GM21423 (cell line): ENCODE results near the gene CENPH.
"Not testable (repeated sequence)": the region's sequence is repeated elsewhere in the genome, so short reads cannot be mapped to it uniquely, and the experiment has no call there.

Experiments
- ATAC-seq: cut with Tn5 transposase; IDR thresholded peaks from one replicate; pipeline ENCODE4 v1.9.1; 2021; ENCODE audit warnings: mild to moderate bottlenecking, moderate library complexity; ENCODE audit not compliant: unreplicated experiment

Gene CENPH

DNA sequence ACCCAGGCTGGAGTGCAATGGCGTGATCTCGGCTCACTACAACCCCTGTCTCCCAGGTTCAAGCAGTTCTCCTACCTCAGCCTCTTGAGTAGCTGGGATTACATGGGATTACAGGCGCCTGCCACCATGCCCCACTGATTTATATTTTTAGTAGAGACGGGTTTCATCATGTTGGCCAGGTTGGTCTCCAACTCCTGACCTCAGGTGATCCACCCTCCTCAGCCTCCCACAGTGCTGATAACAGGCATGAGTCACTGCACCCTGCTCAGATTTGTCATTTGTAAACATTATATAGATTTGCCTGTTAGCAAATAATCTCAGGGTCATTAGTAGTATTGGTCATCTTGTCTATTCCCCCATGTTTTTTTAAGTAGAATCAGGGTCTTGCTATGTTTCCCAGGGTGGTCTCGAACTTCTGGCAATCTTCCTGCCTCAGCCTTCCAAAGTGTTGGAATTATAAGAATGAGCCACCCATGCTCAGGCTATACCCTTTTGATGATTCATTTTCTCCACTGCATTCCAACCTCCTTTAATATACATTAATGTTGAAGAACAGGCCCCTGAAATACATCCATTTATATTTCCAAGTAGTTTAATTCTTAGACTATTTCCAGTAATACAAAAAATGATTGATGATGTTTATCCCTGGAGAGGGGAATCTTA, 17.3 kb downstream of the CENPH start:
- no peak for ATAC-seq

DNA sequence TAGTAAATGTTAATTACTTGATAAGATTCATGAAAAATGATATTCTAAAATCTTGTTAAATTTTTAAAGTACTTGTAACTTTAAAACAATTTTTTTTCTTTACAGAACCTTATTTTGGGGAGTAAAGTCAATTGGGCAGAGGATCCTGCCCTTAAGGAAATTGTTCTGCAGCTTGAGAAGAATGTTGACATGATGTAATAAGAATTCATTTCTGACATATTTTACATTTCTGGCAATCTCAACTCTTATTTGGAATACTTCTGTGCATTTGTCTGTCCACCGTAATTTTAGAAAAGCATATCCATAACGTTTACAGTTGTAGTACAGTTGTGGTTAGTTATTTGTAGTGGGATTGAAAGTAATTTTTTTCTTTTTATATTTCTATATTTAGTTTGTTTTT, 20.2 kb downstream of the CENPH start:
- ATAC-seq, result no peak

DNA sequence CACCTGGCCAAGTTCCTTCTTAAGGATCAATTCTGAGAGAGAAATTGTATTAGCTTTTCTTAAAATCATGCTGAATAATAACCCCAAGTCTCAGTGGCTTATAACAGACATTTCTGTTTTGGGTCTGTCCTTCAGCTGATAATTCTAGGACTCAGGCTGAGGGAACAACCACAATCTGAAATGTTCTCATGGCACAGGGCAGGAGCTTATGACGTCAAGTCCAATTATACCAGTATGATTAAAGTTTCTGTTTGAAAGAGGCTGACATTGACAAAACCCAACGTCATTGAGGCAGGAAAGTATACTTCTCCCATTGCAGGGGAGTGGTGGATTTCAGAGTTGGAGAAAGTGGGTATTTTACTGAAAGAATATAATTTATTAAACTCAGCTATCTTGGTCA, 21.8 kb downstream of the CENPH start:
- ATAC-seq, result no peak

DNA sequence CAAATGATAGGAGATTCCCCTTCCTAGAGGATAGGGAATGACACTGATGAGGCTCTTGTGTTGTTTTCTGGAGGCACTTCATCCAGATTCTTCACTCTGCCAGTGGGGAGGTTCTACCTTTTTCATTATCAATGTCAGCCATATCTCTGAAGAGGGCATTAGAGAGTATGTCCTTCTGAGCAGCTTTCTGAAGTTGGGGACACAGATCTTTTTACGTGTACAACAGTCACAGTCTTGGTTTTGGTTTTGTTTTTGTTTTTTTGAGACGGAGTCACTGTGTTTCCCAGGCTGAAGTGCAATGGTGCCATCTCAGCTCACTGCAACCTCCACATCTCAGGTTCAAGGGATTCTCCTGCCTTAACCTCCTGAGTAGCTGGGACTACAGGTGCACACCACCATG, 22.6 kb downstream of the CENPH start:
- no peak for ATAC-seq

DNA sequence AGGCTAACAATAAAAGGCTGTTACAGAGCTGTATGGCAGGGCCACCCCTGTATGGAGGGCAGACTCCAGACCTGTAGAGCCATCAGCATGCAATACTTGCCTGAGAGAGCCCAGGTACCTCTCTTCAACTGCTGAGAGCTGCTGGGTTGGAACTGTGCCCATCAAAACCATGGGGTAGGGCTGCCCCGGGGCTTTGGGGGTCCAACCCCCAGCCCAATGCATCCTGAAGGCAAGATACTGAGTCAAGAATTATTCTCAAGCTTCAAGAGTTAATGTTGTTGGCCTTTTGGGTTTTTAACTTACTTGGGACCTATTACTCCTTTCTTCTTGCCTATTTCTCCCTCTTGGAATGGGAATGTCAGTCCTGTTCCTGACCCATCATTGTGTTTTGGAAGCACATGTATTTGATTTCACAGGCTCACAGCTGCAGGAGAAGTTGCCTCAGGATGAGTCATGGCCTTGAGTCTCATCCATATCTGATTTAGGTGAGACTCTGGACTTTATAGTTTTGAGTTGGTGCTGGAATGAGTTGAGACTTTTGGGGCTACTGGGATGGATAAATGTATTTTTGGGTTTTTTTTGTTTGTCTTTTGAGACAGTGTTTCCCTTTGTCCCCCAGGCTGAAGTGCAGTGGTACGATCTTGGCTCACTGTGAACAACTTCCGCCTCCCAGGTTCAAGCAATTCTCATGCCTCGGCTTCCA, 24.3 kb downstream of the CENPH start:
- no peak for ATAC-seq

DNA sequence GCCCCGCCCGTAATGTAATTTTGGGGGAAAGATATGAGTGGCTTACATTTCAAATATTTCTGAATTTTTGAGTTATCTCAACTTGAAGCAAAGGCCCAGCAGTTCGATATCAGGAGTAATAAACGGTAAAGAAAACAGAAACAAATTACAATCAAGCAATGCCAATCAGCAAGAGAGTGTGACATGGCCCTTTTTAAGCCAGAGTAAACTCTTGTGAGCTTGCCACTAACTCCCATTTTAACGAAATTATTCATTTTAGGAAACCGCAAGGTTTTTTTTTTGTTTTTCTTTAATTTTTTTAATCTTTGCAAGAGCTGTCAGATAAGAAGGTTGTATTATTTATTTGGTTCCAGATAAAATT, 27.7 kb downstream of the CENPH start:
- ATAC-seq, result no peak

DNA sequence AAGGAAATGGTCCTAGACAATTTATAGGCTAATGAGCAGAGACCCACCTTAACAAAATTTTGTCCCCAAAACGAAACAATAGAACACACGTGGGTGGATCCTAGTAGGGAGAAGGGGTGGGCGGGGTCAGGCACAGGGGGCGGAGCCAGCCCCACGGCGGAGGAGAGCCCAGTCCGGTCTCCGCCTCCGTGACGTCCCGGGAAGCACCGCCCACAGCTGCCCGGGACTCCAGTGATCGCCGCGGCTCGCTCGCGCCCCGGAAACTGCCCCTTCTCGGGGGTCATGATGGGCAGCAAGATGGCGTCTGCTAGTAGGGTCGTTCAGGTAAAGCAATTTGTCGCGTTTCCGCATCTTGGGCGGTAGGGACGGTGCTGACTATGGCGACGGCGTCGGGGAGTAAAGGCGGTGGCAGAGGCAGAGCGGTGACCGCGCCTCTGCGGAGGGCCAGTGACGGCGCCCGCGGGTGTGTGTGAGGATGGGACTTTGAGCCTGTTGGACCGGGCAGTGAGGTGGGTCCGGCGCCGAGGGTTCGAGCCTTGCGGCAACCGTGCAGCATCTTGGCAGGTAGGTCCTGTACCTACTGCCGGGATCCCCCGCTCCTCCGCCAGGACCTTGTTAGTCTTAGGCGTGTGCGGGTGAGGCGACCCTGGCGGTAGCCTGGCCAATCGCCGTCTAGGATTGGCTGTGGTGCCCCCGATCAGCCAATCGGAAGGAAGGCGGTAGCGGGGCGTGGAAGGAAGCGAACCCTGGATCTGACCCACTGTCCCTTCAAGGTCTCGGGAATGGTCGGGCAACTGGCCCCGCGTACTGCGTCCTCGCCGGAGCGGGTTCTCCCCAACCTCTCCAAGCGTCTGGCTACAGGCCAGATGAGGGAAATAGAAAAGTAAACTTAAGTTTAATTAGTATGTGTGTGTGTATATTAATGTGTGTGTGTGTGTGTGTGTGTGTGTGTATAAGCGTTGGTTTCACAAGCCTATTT, 28.5 kb downstream of the CENPH start:
- peak; percentile 92 for ATAC-seq

DNA sequence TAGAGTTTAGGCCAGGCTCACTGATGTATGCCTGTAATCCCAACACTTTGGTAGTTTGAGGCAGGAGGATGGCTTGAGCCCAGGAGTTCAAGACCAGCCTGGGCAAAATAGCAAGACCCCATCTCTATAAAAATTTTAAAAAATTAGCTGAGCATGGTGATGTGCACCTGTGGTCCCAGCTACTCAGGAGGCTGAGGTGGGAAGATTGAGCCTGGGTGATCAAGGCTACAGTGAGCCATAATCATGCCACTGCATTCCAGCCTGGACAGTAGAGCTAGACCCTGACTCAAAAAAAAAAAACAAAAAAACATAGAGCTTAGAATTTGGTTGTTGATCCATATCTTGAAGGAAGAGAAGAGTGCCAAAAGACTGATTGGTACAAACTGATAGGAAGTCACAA, 30.6 kb downstream of the CENPH start:
- no peak for ATAC-seq

DNA sequence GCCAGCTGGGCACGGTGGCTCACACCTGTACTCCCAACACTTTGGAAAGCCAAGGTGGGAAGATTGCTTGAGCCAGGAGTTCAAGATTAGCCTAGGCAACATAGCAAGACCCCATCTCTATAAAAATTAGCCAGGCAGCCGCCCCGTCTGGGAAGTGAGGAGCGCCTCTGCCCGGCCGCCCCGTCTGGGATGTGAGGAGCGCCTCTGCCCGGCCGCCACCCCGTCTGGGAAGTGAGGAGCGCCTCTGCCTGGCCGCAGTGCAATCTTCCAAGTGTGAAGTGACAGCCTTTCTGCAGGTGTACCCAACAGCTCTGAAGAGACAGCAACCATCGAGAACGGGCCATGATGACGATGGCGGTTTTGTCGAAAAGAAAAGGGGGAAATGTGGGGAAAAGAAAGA, 31.0 kb downstream of the CENPH start:
- ATAC-seq, result not testable (repeated sequence)

DNA sequence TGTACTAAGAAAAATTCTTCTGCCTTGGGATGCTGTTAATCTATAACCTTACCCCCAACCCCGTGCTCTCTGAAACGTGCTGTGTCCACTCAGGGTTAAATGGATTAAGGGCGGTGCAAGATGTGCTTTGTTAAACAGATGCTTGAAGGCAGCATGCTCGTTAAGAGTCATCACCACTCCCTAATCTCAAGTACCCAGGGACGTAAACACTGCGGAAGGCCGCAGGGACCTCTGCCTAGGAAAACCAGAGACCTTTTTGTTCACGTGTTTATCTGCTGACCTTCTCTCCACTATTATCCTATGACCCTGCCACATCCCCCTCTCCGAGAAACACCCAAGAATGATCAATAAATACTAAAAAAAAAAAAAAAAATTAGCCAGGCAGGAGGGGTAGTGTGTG, 31.4 kb downstream of the CENPH start:
- not testable (repeated sequence) for ATAC-seq

DNA sequence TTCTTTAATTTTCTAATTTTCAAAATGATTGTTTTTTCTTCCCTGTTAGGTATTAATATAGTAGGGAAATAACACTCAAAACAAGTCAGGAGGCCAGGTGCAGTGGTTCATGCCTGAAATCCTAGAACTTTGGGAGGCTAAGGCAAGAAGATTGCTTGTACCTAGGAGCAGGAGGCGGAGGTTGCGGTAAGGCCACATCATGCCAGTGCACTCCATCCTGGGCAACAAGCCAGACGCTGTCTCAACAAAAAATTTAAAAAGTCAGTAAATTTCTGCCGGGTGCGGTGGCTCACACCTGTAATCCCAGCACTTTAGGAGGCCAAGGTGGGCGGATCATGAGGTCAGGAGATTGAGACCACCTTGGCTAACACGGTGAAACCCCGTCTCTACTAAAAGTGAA, 35.1 kb downstream of the CENPH start:
- ATAC-seq, result no peak

DNA sequence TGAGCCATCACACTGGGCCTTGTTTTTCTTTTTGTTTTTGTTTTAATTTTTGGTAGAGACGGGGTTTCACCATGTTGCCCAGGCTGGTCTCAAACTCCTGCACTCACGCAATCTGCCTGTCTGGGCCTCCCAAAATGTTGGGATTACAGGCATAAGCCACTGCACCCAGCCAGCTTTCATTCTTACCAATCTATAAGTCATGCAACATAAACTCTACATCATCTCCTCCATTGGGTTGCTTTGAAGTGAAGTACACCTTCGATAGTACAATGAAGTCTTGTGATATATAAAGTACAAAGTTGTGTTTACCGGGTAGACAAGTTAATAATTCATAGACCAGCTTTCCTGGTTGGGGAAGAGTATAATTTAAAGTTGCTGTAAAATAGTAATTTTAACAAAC, 36.5 kb downstream of the CENPH start:
- no peak for ATAC-seq

DNA sequence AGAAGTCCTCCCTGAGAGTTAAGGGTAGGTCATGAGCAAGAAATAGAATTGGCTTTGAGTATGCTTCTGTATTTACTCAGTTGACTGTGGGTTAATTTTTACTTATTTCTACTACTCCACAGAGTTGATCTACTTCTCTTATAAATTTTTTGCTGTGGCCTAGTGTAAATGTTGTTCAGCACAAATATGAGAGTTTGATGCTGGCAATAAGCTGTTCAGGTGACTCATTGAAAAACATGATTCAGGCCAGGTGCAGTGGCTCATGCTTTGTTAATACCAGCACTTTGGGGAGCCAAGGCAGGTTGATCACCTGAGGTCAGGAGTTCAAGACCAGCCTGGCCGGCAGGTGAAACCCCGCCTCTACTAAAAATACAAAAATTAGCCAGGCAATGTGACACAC, 40.8 kb downstream of the CENPH start:
- ATAC-seq, result no peak

DNA sequence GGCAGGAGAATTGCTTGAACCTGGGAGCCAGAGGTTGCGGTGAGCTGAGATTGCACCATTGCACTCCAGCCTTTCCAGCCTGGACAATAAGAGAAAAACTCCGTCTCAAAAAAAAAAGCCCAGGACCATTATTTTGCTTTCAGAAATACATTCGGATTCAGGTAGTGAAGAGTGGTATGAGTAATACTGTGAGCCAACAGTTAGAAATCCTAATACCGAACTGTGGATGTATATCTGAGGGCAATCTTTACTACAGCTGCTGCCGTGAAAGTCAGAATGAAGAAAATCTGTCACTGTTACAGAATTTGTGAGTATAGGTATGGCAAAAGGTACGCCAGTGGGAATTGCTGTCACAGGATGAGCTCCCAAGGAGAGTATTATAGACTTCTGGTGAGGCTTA, 41.9 kb downstream of the CENPH start:
- ATAC-seq, result no peak

DNA sequence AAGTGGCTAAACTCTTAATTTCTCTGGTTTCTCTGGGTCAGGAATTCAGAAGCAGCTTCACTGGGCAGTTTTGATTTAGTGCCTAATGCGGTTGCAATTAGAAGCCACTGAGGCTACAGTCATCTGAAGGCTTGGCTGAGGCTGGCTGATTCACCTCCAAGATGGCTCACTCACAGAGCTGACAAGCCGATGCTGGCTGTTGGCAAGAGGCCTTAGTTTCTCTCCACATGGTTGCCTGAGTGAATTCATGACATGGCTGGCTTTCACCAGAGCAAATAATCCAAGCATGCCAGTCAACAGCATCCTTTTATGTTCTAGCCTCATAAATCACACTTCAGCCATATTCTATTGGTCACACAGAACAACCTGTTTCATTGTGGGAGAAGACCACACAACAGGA, 42.5 kb downstream of the CENPH start:
- no peak for ATAC-seq

DNA sequence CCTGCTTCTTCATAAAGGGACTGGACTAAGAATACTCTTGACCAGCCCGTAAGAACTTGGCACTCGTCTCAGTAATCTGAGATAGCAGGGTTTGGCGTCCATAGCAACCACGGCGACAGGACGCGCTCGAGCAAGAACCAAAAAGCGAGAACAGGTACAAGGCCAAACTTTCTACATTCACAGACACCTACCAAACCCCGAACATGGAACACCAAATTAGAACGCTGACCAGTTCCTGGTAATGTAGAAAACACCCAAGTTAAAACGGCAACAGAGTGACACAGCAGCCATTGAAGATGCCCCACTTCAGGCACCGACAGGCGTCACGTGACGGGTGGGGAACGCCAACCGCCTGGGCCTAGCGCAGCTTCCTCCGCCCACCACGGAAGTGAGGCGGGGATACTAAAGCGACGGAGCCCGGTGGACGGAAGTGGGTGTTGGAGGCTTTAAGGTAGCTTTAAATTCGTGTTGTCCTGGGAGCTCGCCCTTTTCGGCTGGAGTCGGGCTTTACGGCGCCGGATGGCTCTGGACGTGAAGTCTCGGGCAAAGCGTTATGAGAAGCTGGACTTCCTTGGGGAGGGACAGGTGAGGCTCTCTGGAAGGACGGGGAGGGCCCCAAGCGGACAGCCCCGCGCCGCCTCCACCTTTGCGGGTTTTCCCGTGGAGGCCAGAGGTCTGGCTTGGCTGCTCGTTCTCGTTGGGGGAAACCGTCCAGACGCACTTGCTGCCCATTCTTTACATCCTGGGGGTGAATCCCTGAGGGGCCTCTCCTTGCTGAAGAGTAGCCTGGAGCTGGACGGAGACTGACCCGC, 45.3 kb downstream of the CENPH start, which contains the start of gene CDK7:
TSS of gene CDK7 (plus strand) at position 430 of the 812 bp plus-strand sequence. CDS start at position 520, 90 bp downstream.
- peak; percentile 98 for ATAC-seq

DNA sequence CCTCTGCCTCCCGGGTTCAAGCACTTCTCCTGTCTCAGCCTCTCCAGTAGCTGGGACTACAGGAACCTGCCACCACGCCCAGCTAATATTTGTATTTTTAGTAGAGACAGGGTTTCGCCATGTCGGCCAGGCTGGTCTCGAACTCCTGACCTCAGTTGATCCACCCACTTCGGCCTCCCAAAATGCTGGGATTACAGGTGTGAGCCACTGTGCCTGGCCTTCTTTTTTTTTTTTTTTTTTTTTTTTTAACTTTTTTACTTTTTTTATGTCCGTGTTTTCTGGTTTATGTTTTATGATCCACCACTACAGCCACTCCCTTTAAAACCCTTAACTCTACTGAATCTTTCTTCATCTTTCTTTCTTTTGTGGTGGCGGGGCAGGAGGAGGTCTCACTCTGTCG, 47.4 kb downstream of the CENPH start:
- not testable (repeated sequence) for ATAC-seq

DNA sequence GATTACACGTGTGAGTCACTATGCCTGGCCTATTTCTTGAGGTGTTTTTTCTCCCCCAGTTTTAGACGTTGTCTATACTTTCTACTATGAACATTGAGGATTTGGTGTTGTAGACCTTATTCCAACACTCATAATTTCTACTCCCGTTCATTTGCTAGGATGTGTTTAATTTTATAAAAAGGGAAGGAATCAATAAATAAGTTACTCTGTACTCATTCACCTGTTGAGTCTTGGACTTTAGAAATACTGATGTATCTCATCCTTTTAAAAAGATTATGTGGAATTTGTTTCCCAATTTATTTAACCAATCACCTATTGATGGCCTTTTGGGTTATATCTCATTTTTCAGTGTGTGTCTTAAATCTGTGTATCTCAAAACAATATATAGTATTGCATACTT, 48.5 kb downstream of the CENPH start:
- ATAC-seq, result no peak

DNA sequence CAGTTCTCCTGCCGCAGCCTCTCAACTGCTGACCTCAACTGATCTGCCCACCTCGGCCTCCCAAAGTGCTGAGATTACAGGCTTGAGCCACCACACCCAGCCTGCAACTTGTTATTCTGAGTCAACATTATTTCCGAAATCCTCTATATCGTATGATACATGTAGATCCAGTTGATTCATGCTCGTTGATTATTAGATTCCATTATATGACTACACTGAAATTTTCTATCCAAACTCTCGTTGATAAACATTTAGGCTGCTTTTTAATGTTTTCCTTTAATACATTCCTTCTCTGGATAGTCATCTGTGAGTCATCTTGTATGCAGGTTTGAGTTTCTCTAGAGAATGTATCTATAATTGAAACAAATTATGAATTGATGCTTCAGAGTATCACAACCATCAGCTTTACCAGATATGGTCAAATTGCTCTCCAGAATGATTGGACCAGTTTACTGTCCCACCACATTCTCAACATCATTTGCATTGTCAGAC, 49.4 kb downstream of the CENPH start:
- ATAC-seq, result no peak

DNA sequence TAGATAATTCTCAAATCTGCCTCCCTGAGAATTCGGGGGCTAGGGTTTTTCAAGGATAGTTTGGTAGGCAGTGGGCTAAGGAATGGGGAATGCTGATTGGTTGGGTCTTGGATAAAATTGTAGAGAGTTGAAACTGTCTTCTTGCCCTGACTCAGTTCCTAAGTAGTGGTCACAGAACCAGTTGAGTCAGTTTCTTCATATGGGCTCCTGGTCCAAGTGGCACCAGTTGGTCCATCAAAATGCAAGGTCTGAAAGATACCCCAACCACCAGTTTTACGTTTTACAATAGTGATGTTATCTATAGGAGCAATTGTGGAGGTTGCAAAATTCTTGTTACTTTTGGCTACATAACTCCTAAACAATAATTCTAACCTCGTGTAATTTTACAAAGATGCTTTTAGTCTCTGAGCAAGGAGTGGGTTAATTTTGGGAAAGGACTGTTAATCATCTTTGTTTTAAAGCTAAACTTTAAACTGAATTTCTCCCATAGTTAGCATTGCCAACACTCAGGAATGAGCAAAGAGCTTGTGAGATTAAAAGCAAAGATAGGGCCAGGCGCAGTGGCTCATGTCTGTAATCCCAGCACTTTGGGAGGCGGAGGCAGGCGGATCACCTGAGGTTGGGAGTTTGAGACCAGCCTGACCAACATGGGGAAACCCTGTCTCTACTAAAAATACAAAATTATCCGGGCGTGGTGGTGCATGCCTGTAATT, 53.0 kb downstream of the CENPH start:
- no peak for ATAC-seq
